IMR-90 (cell line): ENCODE measurements around the gene MMRN2. TPM values are rescaled to one million over a fixed set of nuclear protein-coding genes. Genes with fewer than 3 reads are reported as not detected.
A peak's percentile ranks its signal among the peaks of the same experiment; 100 is the strongest.

Experiments
- ATAC-seq: fragments of 200-7000 bp; cut with Tn5 transposase; 2 replicates; pipeline ENCODE4 v1.9.1; 2020; ENCODE audit warnings: low read depth, mild to moderate bottlenecking, moderate library complexity
- BruUV-seq: library from RNA; stranded (reverse); fragments of 400-500 nt; replicated peaks from 2 replicates; lab custom pipeline; 2021; lab: Mats Ljungman, UMichigan
- CTCF ChIA-PET: fragments of 300-600 bp; formaldehyde crosslinking; extraction: SDS; loops from one replicate; lab custom pipeline; 2021; ENCODE audit warnings: antibody characterized with exemption; lab: Yijun Ruan, JAX
- POLR2A ChIA-PET: fragments of 300-600 bp; sonication (Branson Sonifier 250); formaldehyde crosslinking; loops from one replicate; lab custom pipeline; 2022; ENCODE audit warnings: antibody characterized with exemption; ENCODE audit not compliant: unreplicated experiment; lab: Charles Lee
- DNase-seq: peaks from one replicate; pipeline ENCODE4 v3.0.0; 2013
- H2AFZ ChIP-seq: replicated peaks from 2 replicates; pipeline ENCODE3; 2013; ENCODE audit warnings: low read length, mild to moderate bottlenecking; ENCODE audit not compliant: poor library complexity
- H2AK5ac ChIP-seq: 2 replicates; pipeline ENCODE4 v1.6.1; 2013; ENCODE audit warnings: low read depth, low read length, inconsistent platforms
- H2AK9ac ChIP-seq: replicated peaks from 2 replicates; pipeline ENCODE3; 2013; ENCODE audit warnings: mild to moderate bottlenecking, low read depth, low read length, moderate library complexity; ENCODE audit not compliant: poor library complexity
- H2BK120ac ChIP-seq: 2 replicates; pipeline ENCODE4 v1.6.1; 2013; ENCODE audit warnings: low read depth, low read length, inconsistent platforms
- H2BK15ac ChIP-seq: 3 replicates; pipeline ENCODE4 v1.6.1; 2013; ENCODE audit warnings: low read depth, low read length, inconsistent platforms
- H2BK20ac ChIP-seq: 2 replicates; pipeline ENCODE4 v1.6.1; 2013; ENCODE audit warnings: low read depth, mild to moderate bottlenecking, inconsistent platforms, low read length, moderate library complexity
- H2BK5ac ChIP-seq: 2 replicates; pipeline ENCODE4 v1.6.1; 2013; ENCODE audit warnings: mild to moderate bottlenecking, low read depth, low read length, inconsistent platforms; ENCODE audit not compliant: poor library complexity, severe bottlenecking
- H3K14ac ChIP-seq: replicated peaks from 2 replicates; pipeline ENCODE4 v1.6.1; 2013; ENCODE audit warnings: low read depth, low read length, inconsistent platforms
- H3K18ac ChIP-seq: 2 replicates; pipeline ENCODE4 v1.6.1; 2013; ENCODE audit warnings: low read depth, low read length, control low read depth
- H3K23ac ChIP-seq: 2 replicates; pipeline ENCODE4 v1.6.1; 2013; ENCODE audit warnings: low read depth, low read length, inconsistent platforms
- H3K27ac ChIP-seq: 2 replicates; pipeline ENCODE4 v1.5.1; 2013; ENCODE audit warnings: mild to moderate bottlenecking, control low read depth, low read length; ENCODE audit not compliant: insufficient read depth
- H3K27me3 ChIP-seq: 2 replicates; pipeline ENCODE4 v1.6.1; 2013; ENCODE audit warnings: low read length; ENCODE audit not compliant: control insufficient read depth, insufficient read depth
- H3K36me3 ChIP-seq: 2 replicates; pipeline ENCODE4 v1.6.1; 2013; ENCODE audit warnings: low read length, mixed read lengths; ENCODE audit not compliant: control insufficient read depth, insufficient read depth
- H3K4ac ChIP-seq: 2 replicates; pipeline ENCODE4 v1.6.1; 2013; ENCODE audit warnings: low read depth, low read length, inconsistent platforms
- H3K4me1 ChIP-seq: 2 replicates; pipeline ENCODE4 v1.6.1; 2013; ENCODE audit warnings: low read length, mixed read lengths; ENCODE audit not compliant: control insufficient read depth, insufficient read depth
- H3K4me2 ChIP-seq: 2 replicates; pipeline ENCODE4 v1.6.1; 2013; ENCODE audit warnings: low read depth, mild to moderate bottlenecking, control low read depth, low read length, moderate library complexity
- H3K4me3 ChIP-seq: 2 replicates; pipeline ENCODE4 v1.5.1; 2013; ENCODE audit warnings: low read depth, mild to moderate bottlenecking, control low read depth, low read length, moderate library complexity; ENCODE audit not compliant: insufficient read depth
- H3K56ac ChIP-seq: 2 replicates; pipeline ENCODE4 v1.6.1; 2013; ENCODE audit warnings: low read length, inconsistent platforms; ENCODE audit not compliant: insufficient read depth; ENCODE audit errors: extremely low read depth
- H3K79me1 ChIP-seq, 2 experiments: 2 replicates each; pipeline ENCODE4 v1.6.1; 2013; ENCODE audit warnings: low read length in 2 of 2, inconsistent platforms in 1 of 2, low read depth in 1 of 2
- H3K9ac ChIP-seq: 2 replicates; pipeline ENCODE4 v1.6.1; 2013; ENCODE audit warnings: low read depth, low read length, control low read depth
- H3K9me1 ChIP-seq: 2 replicates; pipeline ENCODE4 v1.6.1; 2013; ENCODE audit warnings: low read length, inconsistent platforms; ENCODE audit not compliant: insufficient read depth
- H3K9me3 ChIP-seq: 2 replicates; pipeline ENCODE4 v1.6.1; 2013; ENCODE audit warnings: low read length; ENCODE audit not compliant: control insufficient read depth, insufficient read depth
- H4K20me1 ChIP-seq: 2 replicates; pipeline ENCODE4 v1.6.1; 2013; ENCODE audit warnings: low read length, inconsistent platforms; ENCODE audit not compliant: insufficient read depth
- H4K5ac ChIP-seq: 2 replicates; pipeline ENCODE4 v1.6.1; 2013; ENCODE audit warnings: mild to moderate bottlenecking, low read depth, low read length, control low read depth
- H4K8ac ChIP-seq, 2 experiments: 2 replicates each; pipeline ENCODE4 v1.6.1; 2013; ENCODE audit warnings: low read depth in 2 of 2, low read length in 2 of 2, control low read depth in 1 of 2, inconsistent platforms in 1 of 2
- H4K91ac ChIP-seq: 2 replicates; pipeline ENCODE4 v1.6.1; 2013; ENCODE audit warnings: low read depth, low read length, inconsistent platforms; ENCODE audit not compliant: insufficient read depth
- ELK1 ChIP-seq: fragments of 150-350 bp; IDR thresholded peaks from 2 replicates; pipeline ENCODE4 v1.6.1; 2016; ENCODE audit warnings: low read depth, mild to moderate bottlenecking, low read length, moderate library complexity, borderline replicate concordance
- NFE2L2 ChIP-seq: fragments of 150-350 bp; IDR thresholded peaks from 2 replicates; pipeline ENCODE4 v1.6.1; 2016; ENCODE audit warnings: low read depth, mild to moderate bottlenecking, low read length
- WGBS, 2 experiments: methylation state at CpG; one replicate each; pipeline versions ENCODE4 v1.1.5 to v1.1.7; 2013; ENCODE audit warnings: missing lambda C conversion rate in 2 of 2; ENCODE audit not compliant: insufficient read length in 1 of 2; ENCODE audit errors: extremely low coverage in 2 of 2; 5-methylcytosine and 5-hydroxymethylcytosine counted together
- dilution Hi-C: fragments of 300-500 bp; cut with HindIII; formaldehyde crosslinking; loops from one replicate; pipeline ENCODE4 v1.14.3; 2018; ENCODE audit warnings: low sequenced_read_pairs; ENCODE audit not compliant: unreplicated experiment
- in situ Hi-C: fragments of 300-500 bp; cut with MboI; formaldehyde crosslinking; loops from 3 replicates; pipeline ENCODE4 v1.14.3; 2019; ENCODE audit warnings: low sequenced_read_pairs, inconsistent platforms, mixed read lengths
- intact Hi-C: fragments of 100-400 bp; cut with micrococcal nuclease; formaldehyde crosslinking; loops from 2 replicates; pipeline ENCODE4 v1.10.0; 2022
- polyA plus RNA-seq, 3 experiments: library from polyadenylated mRNA; depleted of rRNA; stranded (reverse); fragments of >200 nt; gene quantifications; 2 replicates each; pipeline ENCODE4 v1.2.3, GENCODE V29; 2012; ENCODE audit warnings: low replicate concordance in 1 of 3
- total RNA-seq: library from RNA; depleted of rRNA; stranded (reverse); fragments of >200 nt; gene quantifications from 2 replicates; pipeline ENCODE4 v1.2.3, GENCODE V29; 2012
- TF ChIP-seq, protein P1 (sequence below): fragments of 150-350 bp; IDR thresholded peaks from 2 replicates; pipeline ENCODE4 v1.6.1; 2017; ENCODE audit warnings: mild to moderate bottlenecking, antibody characterized with exemption, low read length, low read depth

MMRN2 gene
- total and polyA plus RNA-seq, 2 of the 4 experiments (the other 2 are of a cell fraction): 1.6 to 1.8 TPM

- CTCF ChIA-PET: no interaction called here
Measured at GRCh38 chr10:86946213-86947155, 10.9 kb downstream of the MMRN2 start.

More at GRCh38 chr10:86946213-86947155, 10.9 kb downstream of the MMRN2 start:
- H2BK15ac ChIP-seq: no peak overlapping the region
- H3K4me3 ChIP-seq: no peak overlapping the region
- DNase-seq (no peak), ATAC-seq (no peak)
- H2AK9ac ChIP-seq: no peak overlapping the region
- no peak overlapping the region for H3K56ac ChIP-seq
- 75% methylated on average over 6 of the region's 13 CpGs; no CpG with 5 or more reads in 1 of the 2 experiments for WGBS, 2 experiments
- H3K27me3 ChIP-seq: peaks cover 14% of the 10 kb centered on the region
- H4K20me1 ChIP-seq: no peaks in the 10 kb centered on the region
- POLR2A ChIA-PET: no interaction called here
- intact Hi-C loops: no loop called here
- dilution Hi-C loops: no loop called here
- H2BK20ac ChIP-seq: no peak overlapping the region
- H3K14ac ChIP-seq: no peak overlapping the region
- H3K9me1 ChIP-seq: no peaks in the 10 kb centered on the region
- no peak overlapping the region for H2AK5ac ChIP-seq
- peak overlapping the region; percentile 17 for H2AFZ ChIP-seq
- H3K36me3 ChIP-seq: no peaks in the 10 kb centered on the region
- no peak overlapping the region for H2BK5ac ChIP-seq
- H3K79me1 ChIP-seq: no peaks in the 10 kb centered on the region
- no peak overlapping the region for H4K91ac ChIP-seq
- H3K4me2 ChIP-seq: no peak overlapping the region
- TF ChIP-seq NFE2L2: no peak
- TF ChIP-seq ELK1: no peak
- TF ChIP-seq, protein P1, sequence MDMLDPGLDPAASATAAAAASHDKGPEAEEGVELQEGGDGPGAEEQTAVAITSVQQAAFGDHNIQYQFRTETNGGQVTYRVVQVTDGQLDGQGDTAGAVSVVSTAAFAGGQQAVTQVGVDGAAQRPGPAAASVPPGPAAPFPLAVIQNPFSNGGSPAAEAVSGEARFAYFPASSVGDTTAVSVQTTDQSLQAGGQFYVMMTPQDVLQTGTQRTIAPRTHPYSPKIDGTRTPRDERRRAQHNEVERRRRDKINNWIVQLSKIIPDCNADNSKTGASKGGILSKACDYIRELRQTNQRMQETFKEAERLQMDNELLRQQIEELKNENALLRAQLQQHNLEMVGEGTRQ: no peak
- no peak overlapping the region for H2BK120ac ChIP-seq
- in situ Hi-C loops: no loop called here
- H3K4ac ChIP-seq: no peak overlapping the region
- no peak overlapping the region for H4K8ac ChIP-seq
- no peak overlapping the region for H3K27ac ChIP-seq
- no peak overlapping the region for H3K23ac ChIP-seq
- no peak overlapping the region for H4K5ac ChIP-seq
- no peak overlapping the region for H3K18ac ChIP-seq
- no peaks in the 10 kb centered on the region for H3K9me3 ChIP-seq
- H3K9ac ChIP-seq: no peak overlapping the region
- no peaks in the 10 kb centered on the region for H3K4me1 ChIP-seq
- no TSS peak for BruUV-seq
